Memory B cell (primary cell): ENCODE results near the gene CD22.
A peak's percentile ranks its signal among the peaks of the same experiment; 100 is the strongest.
"Not testable (repeated sequence)": the region's sequence is repeated elsewhere in the genome, so short reads cannot be mapped to it uniquely, and the experiment has no call there.

Source experiments
- ATAC-seq: fragments of 150-1000 bp; cut with Tn5 transposase; 2 replicates; pipeline ENCODE4 v1.10.0; 2021; ENCODE audit warnings: low read depth, mild to moderate bottlenecking, moderate library complexity
- DNase-seq, 2 donors: peaks; one replicate each; pipeline ENCODE4 v3.0.0; 2022; ENCODE audit warnings: low spot score in 2 of 2
- H3K27ac Mint-ChIP-seq: one replicate; pipeline ENCODE4 v1.8.0; 2022; ENCODE audit warnings: mild to moderate bottlenecking, moderate library complexity, mixed read lengths
- H3K27me3 Mint-ChIP-seq: one replicate; pipeline ENCODE4 v1.8.0; 2022; ENCODE audit warnings: mixed read lengths
- H3K36me3 Mint-ChIP-seq: one replicate; pipeline ENCODE4 v1.8.0; 2022; ENCODE audit warnings: mild to moderate bottlenecking, mixed read lengths
- H3K4me1 Mint-ChIP-seq: one replicate; pipeline ENCODE4 v1.8.0; 2022; ENCODE audit warnings: mixed read lengths
- H3K4me3 Mint-ChIP-seq: one replicate; pipeline ENCODE4 v1.8.0; 2022; ENCODE audit warnings: mild to moderate bottlenecking, moderate library complexity, mixed read lengths
- H3K9me3 Mint-ChIP-seq: one replicate; pipeline ENCODE4 v1.8.0; 2022; ENCODE audit warnings: mixed read lengths

CD22 gene

DNA sequence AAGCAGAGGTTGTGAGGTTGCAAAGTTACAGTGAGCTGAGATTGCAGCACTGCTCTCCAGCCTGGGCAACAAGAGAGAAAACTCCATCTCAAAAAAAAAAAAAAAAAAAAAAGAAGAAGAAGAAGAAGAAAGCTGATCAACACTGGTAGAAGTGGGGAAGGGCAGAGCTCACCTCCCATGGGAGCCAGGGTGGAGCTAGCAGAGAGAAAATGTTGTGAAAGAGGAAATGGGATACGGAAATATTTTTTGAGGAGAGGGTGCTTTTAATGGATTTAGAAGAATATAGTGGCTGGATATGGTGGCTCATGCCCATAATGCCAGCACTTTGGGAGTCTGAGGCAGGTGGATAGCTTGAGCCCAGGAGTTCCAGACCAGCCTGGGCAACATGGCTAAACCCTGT lies 48.7 kb downstream of the CD22 start:
- Mint-ChIP-seq H3K27me3 (peaks cover 7% of the 10 kb centered on the region), H3K9me3 (peaks cover 2% of the 10 kb centered on the region), H3K36me3 (peaks cover 1% of the 10 kb centered on the region), H3K4me3 (no peak overlapping the region), H3K27ac (no peak overlapping the region), H3K4me1 (peaks cover 27% of the 10 kb centered on the region)
- ATAC-seq = peak; percentile 35
- no peak for DNase-seq

DNA sequence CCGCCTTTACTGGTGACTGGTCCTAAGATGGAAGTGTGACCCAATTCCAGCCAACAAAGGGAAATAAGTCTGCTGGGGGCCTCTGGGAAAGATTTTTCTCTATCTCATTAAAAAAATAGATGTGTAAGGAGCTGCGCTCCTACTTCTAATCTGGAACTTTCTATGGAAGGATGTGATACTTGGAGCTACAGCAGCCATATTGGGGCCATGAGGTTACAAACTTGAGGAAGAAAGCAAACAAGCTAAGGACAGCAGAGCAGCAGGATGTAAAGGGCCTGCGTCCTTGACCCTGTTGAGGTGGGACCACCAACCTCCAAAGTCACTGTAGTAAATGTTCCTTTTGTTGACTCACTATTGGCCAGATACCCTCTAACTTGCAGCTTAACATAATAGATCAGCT lies 49.4 kb downstream of the CD22 start:
- H3K27ac Mint-ChIP-seq = no peak overlapping the region
- peaks cover 2% of the 10 kb centered on the region for H3K9me3 Mint-ChIP-seq
- ATAC-seq (no peak), DNase-seq (no peak)
- H3K4me1 Mint-ChIP-seq = peaks cover 27% of the 10 kb centered on the region
- H3K27me3 Mint-ChIP-seq = peaks cover 7% of the 10 kb centered on the region
- H3K36me3 Mint-ChIP-seq = peaks cover 1% of the 10 kb centered on the region
- H3K4me3 Mint-ChIP-seq = no peak overlapping the region

DNA sequence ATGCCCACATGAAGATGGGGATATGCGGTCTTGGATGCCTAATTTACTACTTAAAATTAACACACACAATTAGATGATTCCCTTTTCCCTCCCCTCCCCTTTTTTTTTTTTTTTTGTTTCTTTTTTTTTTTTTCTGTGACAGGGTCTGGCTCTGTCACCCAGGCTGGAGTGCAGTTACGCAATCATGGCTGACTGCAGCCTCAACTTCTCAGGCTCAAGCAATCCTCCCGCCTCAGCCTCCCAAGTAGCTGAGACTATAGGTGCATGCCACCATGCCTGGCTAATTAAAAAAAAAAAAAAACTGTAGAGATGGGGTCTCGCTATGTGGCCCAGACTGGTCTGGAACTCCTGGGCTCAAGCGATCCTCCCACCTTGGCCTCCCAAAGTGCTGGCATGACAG lies 50.6 kb downstream of the CD22 start:
- not testable (repeated sequence) for H3K27ac Mint-ChIP-seq, H3K36me3 Mint-ChIP-seq, H3K27me3 Mint-ChIP-seq, DNase-seq, ATAC-seq, H3K4me3 Mint-ChIP-seq, H3K9me3 Mint-ChIP-seq
- peaks cover 19% of the 10 kb centered on the region for H3K4me1 Mint-ChIP-seq

GRCh38 chr19:35379992-35380391 lies 51.0 kb downstream of the CD22 start:
- no peak for DNase-seq
- Mint-ChIP-seq H3K9me3 (peaks cover 4% of the 10 kb centered on the region), H3K4me1 (peaks cover 19% of the 10 kb centered on the region), H3K27me3 (peaks cover 8% of the 10 kb centered on the region), H3K4me3 (no peak overlapping the region), H3K36me3 (peaks cover 1% of the 10 kb centered on the region), H3K27ac (no peak overlapping the region)
- ATAC-seq = no peak

- Mint-ChIP-seq H3K4me3 (no peak overlapping the region), H3K27ac (no peak overlapping the region), H3K4me1 (peaks cover 13% of the 10 kb centered on the region), H3K36me3 (peaks cover 1% of the 10 kb centered on the region), H3K9me3 (peaks cover 4% of the 10 kb centered on the region), H3K27me3 (peaks cover 8% of the 10 kb centered on the region)
- no peak for DNase-seq
- ATAC-seq = no peak
Measured at GRCh38 chr19:35380450-35381124, 51.6 kb downstream of the CD22 start.

- ATAC-seq (no peak), DNase-seq (no peak)
- H3K27ac Mint-ChIP-seq = no peak overlapping the region
- peaks cover 8% of the 10 kb centered on the region for H3K27me3 Mint-ChIP-seq
- no peak overlapping the region for H3K4me3 Mint-ChIP-seq
- peaks cover 5% of the 10 kb centered on the region for H3K9me3 Mint-ChIP-seq
- peaks cover 2% of the 10 kb centered on the region for H3K36me3 Mint-ChIP-seq
- peaks cover 8% of the 10 kb centered on the region for H3K4me1 Mint-ChIP-seq
Measured at GRCh38 chr19:35381318-35381717, 52.3 kb downstream of the CD22 start.

- Mint-ChIP-seq H3K36me3 (peaks cover 4% of the 10 kb centered on the region), H3K9me3 (peaks cover 7% of the 10 kb centered on the region), H3K27ac (no peak overlapping the region), H3K27me3 (peaks cover 8% of the 10 kb centered on the region), H3K4me3 (no peak overlapping the region), H3K4me1 (peaks cover 6% of the 10 kb centered on the region)
- DNase-seq (no peak), ATAC-seq (no peak)
Measured at GRCh38 chr19:35381926-35382325, 52.9 kb downstream of the CD22 start.

- peaks cover 6% of the 10 kb centered on the region for H3K9me3 Mint-ChIP-seq
Measured at GRCh38 chr19:35383536-35383935, 54.5 kb downstream of the CD22 start.

DNA sequence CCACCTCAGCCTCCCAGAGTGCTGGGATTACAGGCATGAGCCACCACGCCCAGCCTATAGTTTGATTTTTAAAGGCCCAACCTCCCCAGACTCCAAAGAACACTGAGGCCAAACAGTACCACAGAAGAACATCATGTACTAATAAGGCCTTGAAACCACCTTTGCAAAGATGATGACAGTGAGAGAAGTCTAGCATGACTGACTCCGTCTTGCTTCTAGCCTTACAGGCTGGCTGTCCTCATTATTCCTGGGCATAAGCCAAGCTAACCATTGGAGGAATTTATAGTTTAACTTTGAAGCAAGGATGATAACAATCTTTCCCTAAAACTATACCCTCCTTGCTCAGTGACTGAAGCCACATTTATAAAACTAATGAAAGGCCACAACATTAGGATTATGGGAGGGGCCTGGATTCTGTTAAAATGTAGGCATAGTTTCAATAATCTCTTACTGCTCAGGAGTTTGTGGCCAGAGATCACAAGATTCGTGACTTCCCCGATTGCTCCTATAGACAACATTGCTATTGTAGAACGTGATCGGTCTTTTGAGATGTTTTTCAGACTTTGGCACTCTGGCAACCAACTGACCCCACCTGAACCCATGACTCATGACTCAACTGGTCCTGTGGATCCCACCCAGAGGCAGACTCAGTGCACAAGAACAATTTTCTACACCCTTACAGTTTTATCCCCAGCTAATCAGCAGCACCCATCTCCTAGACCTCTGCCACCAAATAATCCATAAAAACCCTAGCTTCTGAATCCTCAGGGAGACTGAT lies 59.5 kb downstream of the CD22 start:
- peaks cover 5% of the 10 kb centered on the region for H3K9me3 Mint-ChIP-seq
- no peak for DNase-seq
- H3K36me3 Mint-ChIP-seq = peaks cover 3% of the 10 kb centered on the region
- no peaks in the 10 kb centered on the region for H3K4me1 Mint-ChIP-seq
- no peak overlapping the region for H3K27ac Mint-ChIP-seq
- no peak for ATAC-seq
- peaks cover 4% of the 10 kb centered on the region for H3K27me3 Mint-ChIP-seq
- no peak overlapping the region for H3K4me3 Mint-ChIP-seq

More at GRCh38 chr19:35383536-35383935, 54.5 kb downstream of the CD22 start:
- Mint-ChIP-seq H3K27me3 (peaks cover 8% of the 10 kb centered on the region), H3K36me3 (peaks cover 3% of the 10 kb centered on the region), H3K4me1 (no peaks in the 10 kb centered on the region), H3K4me3 (no peak overlapping the region), H3K27ac (no peak overlapping the region)
- no peak for DNase-seq
- ATAC-seq = no peak

DNA sequence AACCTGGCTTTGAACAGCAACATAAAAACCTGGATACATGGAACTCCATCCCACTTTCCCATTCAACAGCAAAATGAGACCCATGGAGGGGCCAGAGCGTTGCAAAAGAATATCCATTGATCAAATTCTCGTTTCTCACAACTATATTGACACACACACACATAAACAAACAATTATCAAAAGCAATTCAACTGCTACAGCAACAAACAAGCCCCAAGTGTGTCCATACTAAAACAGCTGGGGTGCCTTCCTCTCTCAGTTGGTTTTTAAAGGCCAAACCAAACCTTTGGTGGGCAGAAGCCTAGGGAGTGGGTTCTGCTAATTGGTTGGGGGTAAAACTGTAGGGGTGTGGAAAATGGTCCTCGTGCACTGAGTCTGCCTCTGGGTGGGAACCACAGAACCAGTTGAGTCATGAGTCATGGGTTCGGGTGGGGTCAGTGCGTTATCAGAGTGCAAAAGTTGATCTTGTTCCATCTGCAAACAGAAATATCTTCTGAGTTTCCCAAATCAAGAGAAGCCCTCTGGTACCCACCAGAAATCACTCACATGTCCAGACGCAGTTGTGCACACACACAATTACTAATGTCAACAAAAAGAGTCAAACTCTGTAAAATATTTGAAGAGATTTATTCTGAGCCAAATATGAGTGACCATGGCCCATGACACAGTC lies 60.3 kb downstream of the CD22 start:
- peaks cover 4% of the 10 kb centered on the region for H3K27me3 Mint-ChIP-seq
- peaks cover 3% of the 10 kb centered on the region for H3K36me3 Mint-ChIP-seq
- ATAC-seq = no peak

GRCh38 chr19:35392742-35393715 lies 64.0 kb downstream of the CD22 start:
- Mint-ChIP-seq H3K36me3 (no peaks in the 10 kb centered on the region), H3K9me3 (no peaks in the 10 kb centered on the region), H3K4me3 (no peak overlapping the region), H3K4me1 (no peaks in the 10 kb centered on the region), H3K27me3 (peaks cover 2% of the 10 kb centered on the region), H3K27ac (no peak overlapping the region)
- ATAC-seq (no peak), DNase-seq (no peak)

More for the DNA sequence above, 60.3 kb downstream of the CD22 start:
- no peak for DNase-seq
- Mint-ChIP-seq H3K27ac (no peak overlapping the region), H3K9me3 (peaks cover 5% of the 10 kb centered on the region), H3K4me3 (no peak overlapping the region), H3K4me1 (no peaks in the 10 kb centered on the region)

DNA sequence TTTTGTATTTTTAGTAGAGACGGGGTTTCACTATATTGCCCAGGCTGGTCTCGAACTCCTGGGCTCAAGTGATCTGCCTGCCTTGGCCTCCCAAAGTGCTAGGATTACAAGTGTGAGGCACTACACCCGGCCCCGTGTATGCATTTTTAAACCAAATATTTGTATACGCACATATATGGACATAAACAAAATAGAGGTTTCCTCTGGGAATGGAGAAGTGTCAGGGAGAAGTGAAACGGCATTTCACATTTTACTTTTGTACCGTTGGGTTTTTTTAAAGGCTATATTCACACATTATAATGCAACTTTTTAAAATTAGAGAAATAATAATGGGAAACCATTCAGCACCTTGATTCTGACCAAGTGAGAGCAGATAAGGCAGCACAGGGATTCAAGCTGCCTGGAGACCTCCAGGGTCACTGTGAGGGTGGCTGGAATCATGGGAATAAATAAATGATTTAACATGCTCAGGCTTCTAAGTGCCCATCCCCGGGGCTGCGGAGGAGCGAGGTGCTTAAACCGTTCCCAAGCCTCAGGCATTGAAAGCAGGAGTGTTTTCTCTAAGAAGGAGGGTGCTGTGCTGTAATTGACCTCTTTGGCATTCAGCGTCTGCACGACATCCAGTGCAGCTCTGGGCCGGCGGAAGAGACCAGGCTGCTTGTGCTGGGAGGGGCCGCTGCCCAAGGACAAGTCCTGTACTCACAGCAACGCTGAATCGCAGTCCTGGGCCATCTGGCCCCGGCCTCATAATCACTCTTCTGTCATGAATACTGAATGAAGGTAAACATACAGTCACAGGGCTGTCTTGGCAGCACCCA lies 66.6 kb downstream of the CD22 start:
- H3K36me3 Mint-ChIP-seq = peaks cover 4% of the 10 kb centered on the region
- no peak overlapping the region for H3K4me3 Mint-ChIP-seq
- H3K4me1 Mint-ChIP-seq = peaks cover 3% of the 10 kb centered on the region
- DNase-seq (no peak), ATAC-seq (no peak)
- H3K9me3 Mint-ChIP-seq = no peaks in the 10 kb centered on the region
- H3K27ac Mint-ChIP-seq = no peak overlapping the region
- H3K27me3 Mint-ChIP-seq = peaks cover 5% of the 10 kb centered on the region
